Esophagus muscularis mucosa (tissue), 4 donors: Measurements from ENCODE around the gene GON4L. TPM values are rescaled to one million over a fixed set of nuclear protein-coding genes. Genes with fewer than 3 reads are reported as not detected.
"Not testable (repeated sequence)": the region's sequence is repeated elsewhere in the genome, so short reads cannot be mapped to it uniquely, and the experiment has no call there.

Source experiments
- DNase-seq: peaks from one replicate; pipeline ENCODE4 v3.0.0-alpha.2; 2017; ENCODE audit errors: extremely low spot score
- H3K27ac ChIP-seq, 4 donors: fragments of 200-600 bp; sonication (generic); replicated peaks in 1 of 4; 1 replicate in 3 of 4; 2 replicates in 1 of 4; pipeline ENCODE4 v1.5.1; 2016 to 2019; ENCODE audit warnings: mild to moderate bottlenecking in 1 of 4
- H3K27me3 ChIP-seq, 4 donors: fragments of 200-600 bp; sonication (generic); one replicate each; pipeline versions ENCODE4 v1.5.1 to v1.6.0; 2016 to 2019
- H3K36me3 ChIP-seq, 4 donors: fragments of 200-600 bp; sonication (generic); one replicate each; pipeline ENCODE4 v1.5.1; 2016 to 2019
- H3K4me1 ChIP-seq, 4 donors: fragments of 200-600 bp; sonication (generic); one replicate each; pipeline ENCODE4 v1.5.1; 2016 to 2019
- H3K4me3 ChIP-seq, 4 donors: fragments of 200-600 bp; sonication (generic); 1 replicate in 2 of 4; 2 replicates in 2 of 4; pipeline ENCODE4 v1.5.1; 2016 to 2019; ENCODE audit warnings: mild to moderate bottlenecking in 4 of 4, moderate library complexity in 1 of 4
- H3K9me3 ChIP-seq, 4 donors: fragments of 200-600 bp; sonication (generic); 1 replicate in 3 of 4; 2 replicates in 1 of 4; pipeline ENCODE4 v1.5.1; 2016 to 2019
- EP300 ChIP-seq: sonication (generic); formaldehyde crosslinking; IDR thresholded peaks from one replicate; pipeline ENCODE4 v1.6.1; 2017; ENCODE audit warnings: antibody characterized with exemption
- POLR2A ChIP-seq: fragments of 450-650 bp; IDR thresholded peaks from one replicate; pipeline ENCODE4 v1.6.1; 2017; ENCODE audit warnings: antibody characterized with exemption, moderate library complexity, mild to moderate bottlenecking, low read depth
- POLR2AphosphoS5 ChIP-seq, 2 donors: sonication (generic); formaldehyde crosslinking; IDR thresholded peaks; one replicate each; pipeline ENCODE4 v1.6.1; 2017; ENCODE audit warnings: antibody characterized with exemption in 2 of 2
- WGBS: methylation state at CpG from one replicate; pipeline ENCODE4 v1.1.5; 2018; 5-methylcytosine and 5-hydroxymethylcytosine counted together
- intact Hi-C: fragments of 100-400 bp; cut with DNase I; formaldehyde crosslinking; loops from one replicate; pipeline ENCODE4 v1.15.1; 2023
- total RNA-seq, 4 donors: library from RNA; depleted of rRNA; stranded (reverse); fragments of >200 nt; gene quantifications; one replicate each; pipeline versions ENCODE4 v1.1.0 to v1.2.1, GENCODE V29; 2016
- TF ChIP-seq, protein P1 (sequence below), 3 experiments: fragments of 200-600 bp in 2 of 3; fragments of 450-650 bp in 1 of 3; sonication (generic) in 2 of 3; IDR thresholded peaks; one replicate each; pipeline ENCODE4 v1.5.1; 2017 to 2019; ENCODE audit warnings: antibody characterized with exemption in 3 of 3, mild to moderate bottlenecking in 2 of 3, moderate library complexity in 1 of 3

GON4L gene
- total RNA-seq, 4 donors from 2014 or later, result 26.5 to 49.8 (median 28.3) TPM

DNA sequence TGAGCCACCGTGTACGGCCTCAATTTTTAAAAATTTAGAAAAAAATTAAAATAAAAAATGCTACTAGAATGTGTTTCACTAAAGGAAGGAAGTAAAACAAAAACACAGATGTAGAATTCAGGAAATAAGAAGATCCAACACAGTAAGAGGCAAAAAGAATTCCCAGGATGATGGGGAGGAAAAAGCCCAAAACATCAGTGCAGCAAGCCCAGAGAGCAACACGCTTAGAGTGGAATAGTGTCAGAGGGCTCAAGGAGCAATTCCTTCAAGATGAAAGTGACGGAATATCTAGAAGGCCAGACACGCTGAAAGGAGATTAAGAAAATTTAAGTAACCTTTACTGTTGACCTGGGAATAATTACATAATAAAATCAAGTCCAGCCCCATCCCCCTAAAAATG lies 87.8 kb downstream of the GON4L start:
- Histone ChIP-seq H3K4me1 (no peaks in the 10 kb centered on the region), H3K27me3 (no peaks in the 10 kb centered on the region), H3K9me3 (no peaks in the 10 kb centered on the region), H3K27ac (no peak overlapping the region), H3K36me3 (peaks cover 58 to 97% (median 94%) of the 10 kb centered on the region in 4 donors), H3K4me3 (no peak overlapping the region)
- DNase-seq, result no peak
- 88% methylated on average over 5 of the region's 5 CpGs for WGBS
- intact Hi-C loops, result no loop called here
- no peak for TF ChIP-seq EP300
- TF ChIP-seq POLR2A, result no peak
- TF ChIP-seq, protein P1, sequence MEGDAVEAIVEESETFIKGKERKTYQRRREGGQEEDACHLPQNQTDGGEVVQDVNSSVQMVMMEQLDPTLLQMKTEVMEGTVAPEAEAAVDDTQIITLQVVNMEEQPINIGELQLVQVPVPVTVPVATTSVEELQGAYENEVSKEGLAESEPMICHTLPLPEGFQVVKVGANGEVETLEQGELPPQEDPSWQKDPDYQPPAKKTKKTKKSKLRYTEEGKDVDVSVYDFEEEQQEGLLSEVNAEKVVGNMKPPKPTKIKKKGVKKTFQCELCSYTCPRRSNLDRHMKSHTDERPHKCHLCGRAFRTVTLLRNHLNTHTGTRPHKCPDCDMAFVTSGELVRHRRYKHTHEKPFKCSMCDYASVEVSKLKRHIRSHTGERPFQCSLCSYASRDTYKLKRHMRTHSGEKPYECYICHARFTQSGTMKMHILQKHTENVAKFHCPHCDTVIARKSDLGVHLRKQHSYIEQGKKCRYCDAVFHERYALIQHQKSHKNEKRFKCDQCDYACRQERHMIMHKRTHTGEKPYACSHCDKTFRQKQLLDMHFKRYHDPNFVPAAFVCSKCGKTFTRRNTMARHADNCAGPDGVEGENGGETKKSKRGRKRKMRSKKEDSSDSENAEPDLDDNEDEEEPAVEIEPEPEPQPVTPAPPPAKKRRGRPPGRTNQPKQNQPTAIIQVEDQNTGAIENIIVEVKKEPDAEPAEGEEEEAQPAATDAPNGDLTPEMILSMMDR (IDR thresholded peaks at IDR 0.05), result no peak
- no peak for TF ChIP-seq POLR2AphosphoS5 (IDR thresholded peaks at IDR 0.05)

DNA sequence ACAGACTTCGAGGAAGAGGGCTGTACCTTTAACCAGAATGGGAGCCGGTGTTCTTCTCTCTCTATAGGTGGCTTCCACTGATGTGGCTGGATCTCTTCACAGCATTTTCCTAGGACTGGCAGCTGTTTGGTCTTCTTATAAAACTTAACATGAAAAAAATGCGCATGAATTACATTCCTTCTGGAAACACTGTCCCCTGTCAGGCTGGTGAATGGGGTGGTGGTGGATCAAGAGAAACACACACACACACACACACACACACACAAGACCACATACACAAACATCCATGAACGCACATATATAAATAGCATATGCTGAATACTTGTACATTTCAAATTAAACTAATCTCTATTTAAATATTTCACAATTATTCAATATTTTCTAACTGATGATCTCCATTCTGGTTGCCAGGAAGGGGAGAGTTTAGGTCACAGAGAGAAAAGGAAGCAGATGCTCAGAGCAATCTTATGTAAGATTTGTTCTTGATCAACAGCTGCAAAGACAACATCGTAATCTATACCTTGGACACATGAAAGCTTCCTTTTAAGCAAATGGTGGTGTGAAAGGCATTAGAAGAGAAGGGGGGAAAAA lies 89.5 kb downstream of the GON4L start:
- H3K27ac ChIP-seq, DNase-seq, H3K27me3 ChIP-seq, H3K4me3 ChIP-seq, H3K9me3 ChIP-seq, intact Hi-C loops, H3K4me1 ChIP-seq: not testable (repeated sequence)
- peaks cover 64 to 97% (median 95%) of the 10 kb centered on the region in 4 donors for H3K36me3 ChIP-seq
- 79% methylated on average over 4 of the region's 5 CpGs for WGBS

DNA sequence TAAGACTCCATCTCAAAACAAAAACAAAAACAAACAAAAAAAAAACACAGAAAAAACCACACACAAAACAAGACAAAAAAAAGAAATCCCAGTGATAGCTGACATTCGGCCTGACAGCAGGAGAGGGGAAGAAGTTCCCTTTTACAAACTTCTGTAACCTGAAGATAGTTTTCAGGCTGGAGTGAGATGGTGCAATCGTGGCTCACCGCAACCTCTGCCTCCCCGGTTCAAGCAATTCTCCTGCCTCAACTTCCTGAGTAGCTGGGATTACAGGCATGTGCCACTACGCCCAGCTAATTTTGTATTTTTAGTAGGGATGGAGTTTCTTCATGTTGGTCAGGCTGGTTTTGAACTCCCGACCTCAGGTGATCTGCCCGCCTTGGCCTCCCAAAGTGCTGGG lies 93.0 kb downstream of the GON4L start:
- 87% methylated on average over 7 of the region's 7 CpGs for whole genome bisulfite sequencing
- H3K4me3 ChIP-seq, H3K4me1 ChIP-seq, intact Hi-C loops, DNase-seq, H3K27ac ChIP-seq, H3K9me3 ChIP-seq, H3K27me3 ChIP-seq: not testable (repeated sequence)
- peaks cover 54 to 97% (median 94%) of the 10 kb centered on the region in 4 donors for H3K36me3 ChIP-seq

DNA sequence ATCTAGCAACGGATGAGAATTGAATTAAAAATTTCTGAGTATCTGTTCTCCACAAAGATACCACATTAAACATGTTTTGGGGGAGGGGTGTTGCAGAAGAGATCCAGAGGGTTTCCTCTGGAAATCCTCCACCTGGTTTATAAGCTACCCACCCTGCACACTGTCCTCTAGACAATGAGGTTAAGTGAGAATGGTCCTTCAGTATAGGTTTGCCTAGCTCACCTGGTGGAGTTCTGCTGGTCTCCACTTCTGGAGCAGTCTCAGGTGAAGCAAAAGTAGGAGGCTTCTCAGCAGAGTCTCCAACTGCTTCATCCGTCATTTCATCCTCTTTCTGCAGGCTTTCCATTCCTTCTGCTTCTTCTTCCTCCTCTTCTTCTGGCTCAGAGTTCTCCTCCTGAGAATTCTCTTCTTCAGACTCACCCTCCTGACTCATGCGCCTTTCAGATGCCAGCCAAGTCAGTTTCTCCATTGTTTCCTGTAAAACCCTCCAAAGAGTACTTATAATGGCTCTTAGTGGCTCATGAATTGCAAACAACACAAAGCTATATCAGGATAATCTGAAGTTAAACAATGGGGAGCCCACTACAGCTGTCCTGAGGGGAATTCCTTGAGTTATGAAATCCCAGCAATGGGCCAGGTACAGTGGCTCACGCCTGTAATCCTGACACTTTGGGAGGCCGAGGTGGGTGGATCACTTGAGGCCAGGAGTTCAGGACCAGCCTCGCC lies 93.8 kb downstream of the GON4L start:
- H3K27ac ChIP-seq, intact Hi-C loops, H3K9me3 ChIP-seq, H3K27me3 ChIP-seq, H3K4me3 ChIP-seq, H3K4me1 ChIP-seq, DNase-seq: not testable (repeated sequence)
- WGBS, result 78% methylated on average over 6 of the region's 6 CpGs
- peaks cover 51 to 97% (median 94%) of the 10 kb centered on the region in 4 donors for H3K36me3 ChIP-seq

DNA sequence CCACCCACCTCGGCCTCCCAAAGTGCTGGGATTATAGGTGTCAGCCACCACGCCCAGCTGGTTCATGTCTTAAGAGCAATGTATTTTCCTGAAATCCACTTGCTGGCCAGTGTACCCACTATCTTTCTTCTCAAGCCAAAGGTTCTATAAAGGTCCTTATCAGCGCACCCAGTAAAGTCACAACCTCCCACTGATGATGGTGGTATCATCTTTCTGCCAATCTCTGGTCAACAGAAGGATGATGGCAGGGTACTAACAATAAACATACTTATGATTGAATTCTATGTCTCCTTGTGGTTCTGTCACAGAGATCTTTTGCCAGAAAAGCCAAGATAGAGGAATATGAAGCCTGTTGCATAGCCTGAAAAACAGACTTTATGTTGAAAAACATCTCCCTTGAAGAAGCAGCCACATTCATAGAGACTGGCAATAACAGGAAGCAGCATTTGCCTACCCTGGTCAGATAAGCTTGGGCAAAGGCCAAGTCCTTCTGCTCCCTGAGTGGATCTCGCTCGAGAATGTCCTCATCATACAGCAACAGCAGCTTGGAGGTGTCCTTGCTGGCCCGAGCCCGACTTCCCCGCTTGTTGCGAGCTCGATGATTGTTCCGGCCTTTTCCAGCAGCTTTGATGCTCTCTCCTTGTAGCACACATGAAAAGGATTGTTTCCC lies 95.1 kb downstream of the GON4L start:
- no peak overlapping the region for H3K27ac ChIP-seq
- no peak overlapping the region for H3K4me3 ChIP-seq
- peaks cover 53 to 94% (median 90%) of the 10 kb centered on the region in 4 donors for H3K36me3 ChIP-seq
- no peaks in the 10 kb centered on the region for H3K9me3 ChIP-seq
- no peaks in the 10 kb centered on the region for H3K4me1 ChIP-seq
- no peaks in the 10 kb centered on the region for H3K27me3 ChIP-seq
- TF ChIP-seq POLR2A (no peak), EP300 (no peak), POLR2AphosphoS5 (IDR thresholded peaks at IDR 0.05) (no peak)
- TF ChIP-seq, protein P1 (IDR thresholded peaks at IDR 0.05), result no peak
- no peak for DNase-seq
- WGBS, result 88% methylated on average over 11 of the region's 11 CpGs
- intact Hi-C loops, result no loop called here

DNA sequence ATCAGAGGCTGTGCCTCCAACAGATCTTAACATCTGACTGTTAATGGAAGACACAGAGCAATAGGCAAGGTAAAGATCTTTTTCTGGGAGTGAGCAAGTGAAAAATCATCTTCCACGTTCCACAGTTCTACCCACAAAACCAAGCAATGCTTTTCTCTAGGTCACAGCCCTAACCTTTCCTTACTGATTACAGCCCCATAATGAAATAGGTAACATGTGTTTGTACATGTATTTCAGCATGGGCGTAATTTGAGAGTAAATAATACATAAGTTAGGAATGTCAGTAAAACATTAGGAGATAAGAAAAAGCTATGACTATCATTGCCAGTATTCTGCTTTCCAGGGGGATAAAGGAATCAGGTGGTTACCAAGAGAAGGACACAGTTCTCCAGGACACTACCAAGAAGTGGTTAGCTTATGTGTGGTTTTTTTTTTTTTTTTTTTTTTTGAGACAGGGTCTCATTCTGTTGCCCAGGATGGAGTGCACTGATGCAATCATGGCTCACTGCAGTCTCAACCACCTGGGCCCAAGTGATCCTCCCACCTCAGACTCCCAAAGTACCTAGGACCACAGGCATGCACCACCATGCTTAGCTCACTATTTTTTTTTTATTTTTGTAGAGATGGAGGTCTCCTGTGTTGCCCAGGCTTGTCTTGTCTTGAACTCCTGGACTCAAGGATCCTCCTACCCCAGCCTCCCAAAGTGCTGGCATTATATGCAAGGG lies 96.1 kb downstream of the GON4L start:
- H3K36me3 ChIP-seq, result peaks cover 56 to 94% (median 90%) of the 10 kb centered on the region in 4 donors
- TF ChIP-seq POLR2AphosphoS5 (IDR thresholded peaks at IDR 0.05) (no peak), POLR2A (no peak), EP300 (no peak)
- TF ChIP-seq, protein P1 (IDR thresholded peaks at IDR 0.05), result no peak
- 96% methylated on average over 2 of the region's 2 CpGs for WGBS
- H3K4me3 ChIP-seq, result no peak overlapping the region
- H3K9me3 ChIP-seq, result no peaks in the 10 kb centered on the region
- H3K27me3 ChIP-seq, result no peaks in the 10 kb centered on the region
- no peak for DNase-seq
- no peaks in the 10 kb centered on the region for H3K4me1 ChIP-seq
- no peak overlapping the region for H3K27ac ChIP-seq
- intact Hi-C loops, result no loop called here
